H9 (cell line): ENCODE results near the gene ZSCAN2. TPM values are rescaled to one million over a fixed set of nuclear protein-coding genes. Genes with fewer than 3 reads are reported as not detected.

Experiments
- DNase-seq: peaks from one replicate; pipeline ENCODE4 v3.0.0-alpha.2; 2017
- H2AFZ ChIP-seq: one replicate; pipeline ENCODE4 v1.6.1; 2013; ENCODE audit warnings: mild to moderate bottlenecking, low read length, control low read depth, moderate library complexity
- H2AK5ac ChIP-seq: 2 replicates; pipeline ENCODE4 v1.6.1; 2013; ENCODE audit warnings: low read length, control low read depth, mixed read lengths; ENCODE audit not compliant: insufficient read length
- H2BK120ac ChIP-seq: one replicate; pipeline ENCODE4 v1.6.1; 2013; ENCODE audit warnings: low read depth, mild to moderate bottlenecking, low read length, control low read depth, inconsistent platforms; ENCODE audit not compliant: poor library complexity, severe bottlenecking
- H2BK12ac ChIP-seq: 2 replicates; pipeline ENCODE4 v1.6.1; 2013; ENCODE audit warnings: low read length, control low read depth, mixed read lengths, low read depth; ENCODE audit not compliant: insufficient read length
- H2BK15ac ChIP-seq: 2 replicates; pipeline ENCODE4 v1.6.1; 2013; ENCODE audit warnings: low read depth, low read length, control low read depth
- H2BK20ac ChIP-seq: one replicate; pipeline ENCODE4 v1.6.1; 2013; ENCODE audit warnings: low read depth, mild to moderate bottlenecking, low read length, control low read depth, inconsistent platforms; ENCODE audit not compliant: poor library complexity, severe bottlenecking
- H2BK5ac ChIP-seq: 2 replicates; pipeline ENCODE4 v1.6.1; 2013; ENCODE audit warnings: low read length, control low read depth, mixed read lengths; ENCODE audit not compliant: insufficient read length
- H3K14ac ChIP-seq: 2 replicates; pipeline ENCODE4 v1.6.1; 2013; ENCODE audit warnings: low read length, control low read depth; ENCODE audit not compliant: insufficient read depth
- H3K18ac ChIP-seq: 2 replicates; pipeline ENCODE4 v1.6.1; 2013; ENCODE audit warnings: low read depth, mild to moderate bottlenecking, mixed read lengths, low read length, control low read depth; ENCODE audit not compliant: insufficient read length
- H3K23ac ChIP-seq: 2 replicates; pipeline ENCODE4 v1.6.1; 2013; ENCODE audit warnings: low read length, control low read depth, mixed read lengths, low read depth; ENCODE audit not compliant: insufficient read length
- H3K23me2 ChIP-seq: 2 replicates; pipeline ENCODE4 v1.6.1; 2013; ENCODE audit warnings: low read depth, mild to moderate bottlenecking, mixed read lengths, low read length, control low read depth; ENCODE audit not compliant: insufficient read length, poor library complexity, severe bottlenecking
- H3K27ac ChIP-seq: 2 replicates; pipeline ENCODE4 v1.5.1; 2013; ENCODE audit warnings: low read length, control low read depth, mixed read lengths, low read depth; ENCODE audit not compliant: insufficient read length
- H3K27me3 ChIP-seq: 2 replicates; pipeline ENCODE4 v1.6.1; 2013; ENCODE audit warnings: low read length, control low read depth, inconsistent platforms; ENCODE audit not compliant: insufficient read depth
- H3K4ac ChIP-seq: 2 replicates; pipeline ENCODE4 v1.6.1; 2013; ENCODE audit warnings: low read depth, mild to moderate bottlenecking, control low read depth, inconsistent platforms, low read length, moderate library complexity
- H3K4me1 ChIP-seq: 2 replicates; pipeline ENCODE4 v1.6.1; 2013; ENCODE audit warnings: low read length, control low read depth, inconsistent platforms; ENCODE audit not compliant: insufficient read depth
- H3K4me2 ChIP-seq: 2 replicates; pipeline ENCODE4 v1.6.1; 2013; ENCODE audit warnings: low read length, control low read depth, mixed read lengths; ENCODE audit not compliant: insufficient read length, insufficient read depth
- H3K56ac ChIP-seq: 2 replicates; pipeline ENCODE4 v1.6.1; 2013; ENCODE audit warnings: low read depth, mild to moderate bottlenecking, mixed read lengths, low read length, control low read depth; ENCODE audit not compliant: insufficient read length
- H3K79me1 ChIP-seq: 2 replicates; pipeline ENCODE4 v1.6.1; 2013; ENCODE audit warnings: low read depth, mild to moderate bottlenecking, moderate library complexity, low read length, control low read depth, inconsistent platforms; ENCODE audit not compliant: insufficient read depth, poor library complexity, severe bottlenecking
- H3K79me2 ChIP-seq: 2 replicates; pipeline ENCODE4 v1.6.1; 2013; ENCODE audit warnings: low read length, control low read depth, inconsistent platforms; ENCODE audit not compliant: insufficient read depth
- H3K9ac ChIP-seq: 2 replicates; pipeline ENCODE4 v1.6.1; 2013; ENCODE audit warnings: low read length, control low read depth, mixed read lengths; ENCODE audit not compliant: insufficient read length; ENCODE audit errors: extremely low read depth
- H3K9me3 ChIP-seq: one replicate; pipeline ENCODE4 v1.6.1; 2013; ENCODE audit warnings: low read depth, low read length, inconsistent platforms; ENCODE audit not compliant: control insufficient read depth
- H3T11ph ChIP-seq: one replicate; pipeline ENCODE4 v1.6.1; 2013; ENCODE audit warnings: mild to moderate bottlenecking, low read length, control low read depth, inconsistent platforms
- H4K20me1 ChIP-seq: one replicate; pipeline ENCODE4 v1.6.1; 2013; ENCODE audit not compliant: control insufficient read depth, insufficient read length, insufficient read depth
- H4K5ac ChIP-seq: 2 replicates; pipeline ENCODE4 v1.6.1; 2013; ENCODE audit warnings: low read depth, mild to moderate bottlenecking, mixed read lengths, low read length, control low read depth; ENCODE audit not compliant: insufficient read length
- H4K8ac ChIP-seq: replicated peaks from 2 replicates; pipeline ENCODE4 v1.6.1; 2013; ENCODE audit warnings: low read length, control low read depth, mixed read lengths, low read depth; ENCODE audit not compliant: insufficient read length
- H4K91ac ChIP-seq: 2 replicates; pipeline ENCODE4 v1.6.1; 2013; ENCODE audit warnings: low read depth, mild to moderate bottlenecking, moderate library complexity, mixed read lengths, low read length, control low read depth; ENCODE audit not compliant: insufficient read length
- H3K27ac Mint-ChIP-seq, 3 experiments: 2 replicates in 2 of 3; 3 replicates in 1 of 3; pipeline ENCODE4 v1.8.0; 2020 to 2021; ENCODE audit warnings: mixed read lengths in 3 of 3, mild to moderate bottlenecking in 1 of 3, moderate library complexity in 1 of 3
- H3K27me3 Mint-ChIP-seq: 2 replicates; pipeline ENCODE4 v1.8.0; 2021; ENCODE audit warnings: low read depth, mild to moderate bottlenecking, moderate library complexity, mixed read lengths
- H3K36me3 Mint-ChIP-seq, 3 experiments: 2 replicates in 2 of 3; 3 replicates in 1 of 3; pipeline ENCODE4 v1.8.0; 2020 to 2021; ENCODE audit warnings: low read depth in 3 of 3, mixed read lengths in 3 of 3; ENCODE audit not compliant: insufficient read depth in 1 of 3
- H3K4me1 Mint-ChIP-seq, 2 experiments: 2 replicates each; pipeline ENCODE4 v1.8.0; 2020; ENCODE audit warnings: mixed read lengths in 2 of 2
- H3K4me3 Mint-ChIP-seq, 2 experiments: 2 replicates in 1 of 2; 3 replicates in 1 of 2; pipeline ENCODE4 v1.8.0; 2020 to 2021; ENCODE audit warnings: mild to moderate bottlenecking in 2 of 2, mixed read lengths in 2 of 2, moderate library complexity in 1 of 2
- H3K9me3 Mint-ChIP-seq, 2 experiments: 2 replicates in 1 of 2; 3 replicates in 1 of 2; pipeline ENCODE4 v1.8.0; 2020; ENCODE audit warnings: mild to moderate bottlenecking in 2 of 2, mixed read lengths in 2 of 2, moderate library complexity in 1 of 2
- CTCF ChIP-seq: fragments of 200-600 bp; sonication (generic); conservative IDR thresholded peaks from 3 replicates; pipeline ENCODE4 v1.8.0; 2021; ENCODE audit warnings: antibody characterized with exemption, mild to moderate bottlenecking
- WGBS: extraction: QIAGEN DNeasy Blood & Tissue Kit; methylation state at CpG from one replicate; pipeline ENCODE4 v1.1.7; 2013; ENCODE audit warnings: missing lambda C conversion rate, low lambda C conversion rate, mixed read lengths; ENCODE audit not compliant: insufficient read length; ENCODE audit errors: extremely low coverage; 5-methylcytosine and 5-hydroxymethylcytosine counted together
- total RNA-seq: library from RNA; stranded (reverse); gene quantifications from 2 replicates; pipeline ENCODE4 v1.2.1, GENCODE V29; 2021

Gene ZSCAN2
- total RNA-seq, 1 experiment from 2014 or later: 28.4 TPM

- Histone ChIP-seq H3K27ac (no peak overlapping the region), H2AK5ac (no peak overlapping the region), H4K91ac (no peak overlapping the region), H3K4me1 (no peaks in the 10 kb centered on the region), H3K56ac (no peak overlapping the region), H2BK5ac (no peak overlapping the region), H3K23ac (no peak overlapping the region), H3K4me2 (no peak overlapping the region), H3K79me2 (no peaks in the 10 kb centered on the region), H4K5ac (no peak overlapping the region), H2AFZ (no peak overlapping the region), H4K20me1 (no peaks in the 10 kb centered on the region), H2BK12ac (no peak overlapping the region), H3K27me3 (no peaks in the 10 kb centered on the region), H2BK20ac (no peak overlapping the region), H3K9me3 (no peaks in the 10 kb centered on the region), H4K8ac (no peak overlapping the region), H3T11ph (no peak overlapping the region), H2BK120ac (no peak overlapping the region), H3K23me2 (no peaks in the 10 kb centered on the region), H3K9ac (no peak overlapping the region), H3K14ac (no peak overlapping the region), H2BK15ac (no peak overlapping the region), H3K18ac (no peak overlapping the region), H3K4ac (no peak overlapping the region), H3K79me1 (no peaks in the 10 kb centered on the region)
- no peaks in the 10 kb centered on the region for H3K4me1 Mint-ChIP-seq
- H3K27me3 Mint-ChIP-seq: no peaks in the 10 kb centered on the region
- H3K36me3 Mint-ChIP-seq: peaks cover 39 to 89% (median 69%) of the 10 kb centered on the region in 3 experiments
- no peak overlapping the region for H3K4me3 Mint-ChIP-seq
- no peak for DNase-seq
- WGBS: no CpG with 5 or more reads among the region's 6 CpGs
- no peak for TF ChIP-seq CTCF
- H3K27ac Mint-ChIP-seq: peak overlapping the region in 1 of 3 experiments; percentile 4; a peak in 1 of 7 replicates
- H3K9me3 Mint-ChIP-seq: no peaks in the 10 kb centered on the region
Observed at GRCh38 chr15:84643838-84644237, 43.0 kb downstream of the ZSCAN2 start.
